Ishikawa (cell line): ENCODE measurements around the gene LPAR5.

Experiments used
- CEBPB ChIP-seq: IDR thresholded peaks from 2 replicates; pipeline ENCODE4 v1.6.1; 2012
- CREB1 ChIP-seq: IDR thresholded peaks from 2 replicates; pipeline ENCODE4 v1.6.1; 2012; ENCODE audit warnings: low read depth
- EGR1 ChIP-seq: IDR thresholded peaks from 2 replicates; pipeline ENCODE4 v1.6.1; 2012
- EP300 ChIP-seq: IDR thresholded peaks from 2 replicates; pipeline ENCODE4 v1.6.1; 2012; ENCODE audit warnings: borderline replicate concordance
- FOXM1 ChIP-seq: IDR thresholded peaks from 2 replicates; pipeline ENCODE4 v1.6.1; 2012; ENCODE audit warnings: low read depth, borderline replicate concordance
- NFIC ChIP-seq: IDR thresholded peaks from 2 replicates; pipeline ENCODE4 v1.6.1; 2012
- RAD21 ChIP-seq: IDR thresholded peaks from 2 replicates; pipeline ENCODE4 v1.6.1; 2012; ENCODE audit warnings: low read depth
- TAF1 ChIP-seq: IDR thresholded peaks from 2 replicates; pipeline ENCODE4 v1.6.1; 2012; ENCODE audit warnings: low read depth, mild to moderate bottlenecking
- TCF12 ChIP-seq: IDR thresholded peaks from 2 replicates; pipeline ENCODE4 v1.6.1; 2012; ENCODE audit warnings: low read depth
- TEAD4 ChIP-seq: IDR thresholded peaks from 2 replicates; pipeline ENCODE4 v1.6.1; 2012
- YY1 ChIP-seq: IDR thresholded peaks from 2 replicates; pipeline ENCODE4 v1.6.1; 2012; ENCODE audit warnings: low read depth
- ZBTB7A ChIP-seq: IDR thresholded peaks from 2 replicates; pipeline ENCODE4 v1.6.1; 2012; ENCODE audit warnings: low read depth
- TF ChIP-seq, protein P1 (sequence below): IDR thresholded peaks from 2 replicates; pipeline ENCODE4 v1.6.1; 2012
- TF ChIP-seq, protein P2 (sequence below): IDR thresholded peaks from 2 replicates; pipeline ENCODE4 v1.6.1; 2012
- TF ChIP-seq, protein P3 (sequence below): IDR thresholded peaks from 2 replicates; pipeline ENCODE4 v1.6.1; 2012; ENCODE audit warnings: low read depth, mild to moderate bottlenecking

Gene LPAR5

DNA sequence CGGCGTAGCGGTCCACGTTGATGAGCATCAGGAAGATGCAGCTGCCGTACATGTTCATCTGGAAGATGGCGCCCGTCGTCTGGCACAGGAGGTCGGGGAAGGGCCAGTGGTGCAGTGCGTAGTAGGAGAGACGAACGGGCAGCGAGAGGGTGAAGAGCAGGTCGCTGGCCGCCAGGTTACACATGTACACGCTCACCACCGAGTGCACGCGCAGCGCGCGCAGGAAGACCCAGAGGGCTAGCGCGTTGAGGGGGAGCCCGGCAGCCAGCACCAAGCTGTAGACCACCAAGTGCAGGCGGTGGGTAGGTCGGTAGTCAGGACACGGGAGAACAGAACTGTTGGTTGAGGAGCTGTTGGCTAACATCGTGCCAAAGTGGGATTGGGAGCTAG, 14.9 kb downstream of the LPAR5 start:
- TF ChIP-seq, protein P1, sequence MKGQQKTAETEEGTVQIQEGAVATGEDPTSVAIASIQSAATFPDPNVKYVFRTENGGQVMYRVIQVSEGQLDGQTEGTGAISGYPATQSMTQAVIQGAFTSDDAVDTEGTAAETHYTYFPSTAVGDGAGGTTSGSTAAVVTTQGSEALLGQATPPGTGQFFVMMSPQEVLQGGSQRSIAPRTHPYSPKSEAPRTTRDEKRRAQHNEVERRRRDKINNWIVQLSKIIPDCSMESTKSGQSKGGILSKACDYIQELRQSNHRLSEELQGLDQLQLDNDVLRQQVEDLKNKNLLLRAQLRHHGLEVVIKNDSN, result no peak
- TF ChIP-seq EP300 (no peak), TCF12 (no peak), EGR1 (no peak), FOXM1 (no peak), TAF1 (no peak), NFIC (no peak), RAD21 (no peak), ZBTB7A (no peak), YY1 (no peak), TEAD4 (no peak), CREB1 (no peak), CEBPB (no peak)
- TF ChIP-seq, protein P2, sequence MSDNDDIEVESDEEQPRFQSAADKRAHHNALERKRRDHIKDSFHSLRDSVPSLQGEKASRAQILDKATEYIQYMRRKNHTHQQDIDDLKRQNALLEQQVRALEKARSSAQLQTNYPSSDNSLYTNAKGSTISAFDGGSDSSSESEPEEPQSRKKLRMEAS, result no peak
- TF ChIP-seq, protein P3, sequence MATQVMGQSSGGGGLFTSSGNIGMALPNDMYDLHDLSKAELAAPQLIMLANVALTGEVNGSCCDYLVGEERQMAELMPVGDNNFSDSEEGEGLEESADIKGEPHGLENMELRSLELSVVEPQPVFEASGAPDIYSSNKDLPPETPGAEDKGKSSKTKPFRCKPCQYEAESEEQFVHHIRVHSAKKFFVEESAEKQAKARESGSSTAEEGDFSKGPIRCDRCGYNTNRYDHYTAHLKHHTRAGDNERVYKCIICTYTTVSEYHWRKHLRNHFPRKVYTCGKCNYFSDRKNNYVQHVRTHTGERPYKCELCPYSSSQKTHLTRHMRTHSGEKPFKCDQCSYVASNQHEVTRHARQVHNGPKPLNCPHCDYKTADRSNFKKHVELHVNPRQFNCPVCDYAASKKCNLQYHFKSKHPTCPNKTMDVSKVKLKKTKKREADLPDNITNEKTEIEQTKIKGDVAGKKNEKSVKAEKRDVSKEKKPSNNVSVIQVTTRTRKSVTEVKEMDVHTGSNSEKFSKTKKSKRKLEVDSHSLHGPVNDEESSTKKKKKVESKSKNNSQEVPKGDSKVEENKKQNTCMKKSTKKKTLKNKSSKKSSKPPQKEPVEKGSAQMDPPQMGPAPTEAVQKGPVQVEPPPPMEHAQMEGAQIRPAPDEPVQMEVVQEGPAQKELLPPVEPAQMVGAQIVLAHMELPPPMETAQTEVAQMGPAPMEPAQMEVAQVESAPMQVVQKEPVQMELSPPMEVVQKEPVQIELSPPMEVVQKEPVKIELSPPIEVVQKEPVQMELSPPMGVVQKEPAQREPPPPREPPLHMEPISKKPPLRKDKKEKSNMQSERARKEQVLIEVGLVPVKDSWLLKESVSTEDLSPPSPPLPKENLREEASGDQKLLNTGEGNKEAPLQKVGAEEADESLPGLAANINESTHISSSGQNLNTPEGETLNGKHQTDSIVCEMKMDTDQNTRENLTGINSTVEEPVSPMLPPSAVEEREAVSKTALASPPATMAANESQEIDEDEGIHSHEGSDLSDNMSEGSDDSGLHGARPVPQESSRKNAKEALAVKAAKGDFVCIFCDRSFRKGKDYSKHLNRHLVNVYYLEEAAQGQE, result no peak

- TF ChIP-seq TCF12, result no peak
- TF ChIP-seq EGR1, result no peak
- no peak for TF ChIP-seq TAF1
- no peak for TF ChIP-seq CEBPB
- no peak for TF ChIP-seq TEAD4
- no peak for TF ChIP-seq YY1
- no peak for TF ChIP-seq CREB1
- no peak for TF ChIP-seq FOXM1
Observed at GRCh38 chr12:6620137-6620884, 15.4 kb downstream of the LPAR5 start.

GRCh38 chr12:6618483-6619225, 17.1 kb downstream of the LPAR5 start:
- no peak for TF ChIP-seq FOXM1
- no peak for TF ChIP-seq EP300
- TF ChIP-seq, protein P2, result no peak
- TF ChIP-seq, protein P3, result no peak

DNA sequence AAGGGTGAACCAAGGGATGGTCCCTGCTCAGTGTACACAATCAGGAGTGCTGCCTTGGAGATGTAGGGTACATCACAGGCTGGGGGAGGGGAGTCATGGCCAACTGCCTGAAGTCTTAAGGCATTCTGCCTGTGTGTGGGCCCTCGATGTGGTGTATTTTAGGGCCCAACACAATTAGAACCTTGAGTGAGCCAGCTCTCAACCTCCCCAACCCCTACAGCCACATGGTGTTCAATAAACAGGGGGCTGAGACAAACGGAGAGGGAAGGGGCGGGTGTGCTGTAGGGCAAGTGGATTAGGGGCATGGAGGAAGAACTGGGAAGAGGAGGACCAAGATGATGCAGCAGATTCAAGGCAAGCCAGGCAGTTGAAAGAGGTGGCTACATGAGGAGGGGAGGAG, 20.0 kb downstream of the LPAR5 start:
- TF ChIP-seq FOXM1 (no peak), EGR1 (no peak), RAD21 (no peak), TCF12 (no peak), TEAD4 (no peak), ZBTB7A (no peak), NFIC (no peak), TAF1 (no peak), CEBPB (no peak), EP300 (no peak), YY1 (no peak), CREB1 (no peak)
- TF ChIP-seq, protein P1, result no peak
- TF ChIP-seq, protein P3, result no peak
- TF ChIP-seq, protein P2, result no peak
